Measurements from ENCODE around the gene TFF1.

Gene TFF1

GRCh38 chr21:42392731-42393442 is 26.6 kb upstream of the TFF1 start:
- TF ChIP-seq CTCF (IDR thresholded peaks at IDR 0.05; ENCODE audit: low read depth, low read length): no peak
- no peak overlapping the region for H3K27ac ChIP-seq
- H3K9me3 ChIP-seq (ENCODE audit: severe bottlenecking): peaks cover 4% of the 10 kb centered on the region
- DNase-seq: no peak
- H3K36me3 ChIP-seq: no peaks in the 10 kb centered on the region
- no peak overlapping the region for H3K4me3 ChIP-seq (ENCODE audit: low read depth, low read length)
- no peaks in the 10 kb centered on the region for H3K27me3 ChIP-seq (ENCODE audit: insufficient read depth, low read depth, severe bottlenecking)

- no peak overlapping the region for H3K27ac ChIP-seq
- no peak for TF ChIP-seq CTCF (IDR thresholded peaks at IDR 0.05; ENCODE audit: low read depth, low read length)
- H3K4me3 ChIP-seq (ENCODE audit: low read depth, low read length): no peak overlapping the region
- no peak for DNase-seq
- no peaks in the 10 kb centered on the region for H3K27me3 ChIP-seq (ENCODE audit: insufficient read depth, low read depth, severe bottlenecking)
- peaks cover 4% of the 10 kb centered on the region for H3K9me3 ChIP-seq (ENCODE audit: severe bottlenecking)
- no peaks in the 10 kb centered on the region for H3K36me3 ChIP-seq
Observed at GRCh38 chr21:42391297-42391696, 25.0 kb upstream of the TFF1 start.

DNA sequence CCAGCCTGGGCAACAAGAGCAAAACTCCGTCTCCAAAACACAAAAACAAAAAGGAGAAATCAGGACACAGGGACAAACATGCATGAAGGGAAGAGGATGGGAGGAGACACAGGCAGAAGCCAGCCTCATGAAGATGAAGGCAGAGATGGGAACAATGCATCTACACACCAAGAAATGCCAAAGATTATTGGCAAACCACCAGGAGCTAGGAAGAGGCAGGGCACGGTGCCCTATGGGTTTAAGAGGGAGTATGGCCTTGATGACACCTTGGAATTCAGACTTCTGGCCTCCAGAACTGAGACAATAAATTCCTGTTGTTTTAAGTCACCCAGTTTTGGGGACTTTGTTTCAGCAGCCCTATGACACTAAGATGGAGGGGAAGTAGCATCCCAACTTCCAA is 24.4 kb upstream of the TFF1 start:
- no peak for DNase-seq
- TF ChIP-seq CTCF (IDR thresholded peaks at IDR 0.05; ENCODE audit: low read depth, low read length): no peak
- Histone ChIP-seq H3K36me3 (no peaks in the 10 kb centered on the region), H3K27me3 (ENCODE audit: insufficient read depth, low read depth, severe bottlenecking) (no peaks in the 10 kb centered on the region), H3K4me3 (ENCODE audit: low read depth, low read length) (no peak overlapping the region), H3K27ac (no peak overlapping the region), H3K9me3 (ENCODE audit: severe bottlenecking) (peaks cover 4% of the 10 kb centered on the region)

DNA sequence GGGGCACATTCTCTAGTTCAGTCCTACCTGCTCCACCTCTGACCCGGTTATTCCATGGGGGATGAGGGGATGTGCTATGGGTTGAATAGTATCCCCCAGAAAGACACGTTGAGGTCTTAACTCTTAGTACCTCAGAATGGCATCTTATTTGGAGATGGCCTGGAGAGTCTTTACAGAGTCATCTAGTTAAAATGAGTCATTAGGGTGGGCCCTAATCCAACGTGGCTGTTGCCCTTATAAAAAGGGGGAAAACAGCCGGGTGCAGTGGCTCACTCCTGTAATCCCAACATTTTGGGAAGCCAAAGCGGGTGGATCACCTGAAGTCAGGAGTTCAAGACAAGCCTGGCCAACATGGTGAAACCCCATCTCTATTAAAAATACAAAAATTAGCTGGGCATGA is 23.9 kb upstream of the TFF1 start:
- no peak overlapping the region for H3K4me3 ChIP-seq (ENCODE audit: low read depth, low read length)
- DNase-seq: no peak
- peaks cover 4% of the 10 kb centered on the region for H3K9me3 ChIP-seq (ENCODE audit: severe bottlenecking)
- no peaks in the 10 kb centered on the region for H3K27me3 ChIP-seq (ENCODE audit: insufficient read depth, low read depth, severe bottlenecking)
- H3K27ac ChIP-seq: no peak overlapping the region
- H3K36me3 ChIP-seq: no peaks in the 10 kb centered on the region
- no peak for TF ChIP-seq CTCF (IDR thresholded peaks at IDR 0.05; ENCODE audit: low read depth, low read length)

DNA sequence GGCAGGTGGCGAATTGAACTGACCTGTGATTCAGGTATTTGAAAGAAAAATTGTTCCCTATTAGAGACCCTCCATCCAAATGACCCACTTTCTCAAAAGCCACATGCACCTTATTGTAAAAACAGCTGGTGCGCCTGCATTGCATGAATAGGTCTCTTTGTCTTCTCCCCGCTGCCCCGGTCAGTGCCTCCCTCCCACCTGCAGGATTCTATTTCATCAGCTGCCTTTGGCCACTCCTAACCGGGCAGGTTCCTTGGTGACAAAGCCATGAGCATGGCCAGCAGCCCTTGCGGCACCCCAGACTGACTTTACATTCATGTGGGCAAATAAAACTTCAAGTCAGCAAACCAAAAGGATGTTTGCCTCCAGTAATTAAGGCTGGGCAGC is 23.1 kb upstream of the TFF1 start:
- DNase-seq: no peak
- no peak for TF ChIP-seq CTCF (IDR thresholded peaks at IDR 0.05; ENCODE audit: low read depth, low read length)
- Histone ChIP-seq H3K27me3 (ENCODE audit: insufficient read depth, low read depth, severe bottlenecking) (no peaks in the 10 kb centered on the region), H3K36me3 (no peaks in the 10 kb centered on the region), H3K9me3 (ENCODE audit: severe bottlenecking) (peaks cover 4% of the 10 kb centered on the region), H3K27ac (no peak overlapping the region), H3K4me3 (ENCODE audit: low read depth, low read length) (no peak overlapping the region)

Data from WERI-Rb-1 (cell line).